Keratinocyte (primary cell): Measurements from ENCODE around the gene SSR3. TPM values are rescaled to one million over a fixed set of nuclear protein-coding genes. Genes with fewer than 3 reads are reported as not detected.

Experiments
- DNase-seq: peaks from one replicate; pipeline ENCODE4 v3.0.0-alpha.2; 2011; ENCODE audit warnings: low read depth, missing footprints, low spot score
- FAIRE-seq: peaks from 2 replicates; lab custom pipeline; 2011; peaks lifted over from hg19 to GRCh38; lab: Jason Lieb, UNC
- H2AFZ ChIP-seq: 2 replicates; pipeline ENCODE4 v1.6.0; 2012; ENCODE audit warnings: low read length, control low read depth, inconsistent platforms; ENCODE audit not compliant: control insufficient read depth
- H3K27ac ChIP-seq: 2 replicates; pipeline ENCODE4 v1.5.1; 2011; ENCODE audit warnings: low read length; ENCODE audit not compliant: control insufficient read depth, insufficient read depth
- H3K27me3 ChIP-seq: 3 replicates; pipeline ENCODE4 v1.6.0; 2011; ENCODE audit warnings: low read length; ENCODE audit not compliant: control insufficient read depth, insufficient read depth; ENCODE audit errors: extremely low read depth
- H3K36me3 ChIP-seq, 2 experiments: 2 replicates in 1 of 2; 3 replicates in 1 of 2; pipeline ENCODE4 v1.5.1; 2011; ENCODE audit warnings: low read length in 2 of 2, mild to moderate bottlenecking in 1 of 2; ENCODE audit not compliant: control insufficient read depth in 2 of 2, insufficient read depth in 2 of 2; ENCODE audit errors: extremely low read depth in 1 of 2
- H3K4me1 ChIP-seq: 3 replicates; pipeline ENCODE4 v1.5.1; 2011; ENCODE audit warnings: low read length; ENCODE audit not compliant: control insufficient read depth, insufficient read depth; ENCODE audit errors: extremely low read depth
- H3K4me2 ChIP-seq: 3 replicates; pipeline ENCODE4 v1.6.0; 2011; ENCODE audit warnings: low read depth, low read length; ENCODE audit not compliant: control insufficient read depth, insufficient read depth; ENCODE audit errors: extremely low read depth
- H3K4me3 ChIP-seq, 3 experiments: fragments of 200-600 bp in 1 of 3; sonication (generic) in 1 of 3; 2 replicates in 2 of 3; 3 replicates in 1 of 3; pipeline ENCODE4 v1.5.1; 2011 to 2016; ENCODE audit warnings: low read length in 3 of 3, mild to moderate bottlenecking in 3 of 3, control low read depth in 2 of 3, inconsistent platforms in 1 of 3, low read depth in 1 of 3, mixed read lengths in 1 of 3, mixed run types in 1 of 3, moderate library complexity in 1 of 3; ENCODE audit not compliant: control insufficient read depth in 2 of 3, insufficient read depth in 2 of 3; ENCODE audit errors: extremely low read depth in 1 of 3
- H3K79me2 ChIP-seq: 2 replicates; pipeline ENCODE4 v1.6.0; 2012; ENCODE audit warnings: low read length; ENCODE audit not compliant: control insufficient read depth, insufficient read depth
- H3K9ac ChIP-seq: 3 replicates; pipeline ENCODE4 v1.6.0; 2011; ENCODE audit warnings: low read length; ENCODE audit not compliant: control insufficient read depth, insufficient read depth; ENCODE audit errors: extremely low read depth
- H3K9me1 ChIP-seq: 3 replicates; pipeline ENCODE4 v1.6.0; 2011; ENCODE audit warnings: low read length; ENCODE audit not compliant: control insufficient read depth, insufficient read depth; ENCODE audit errors: extremely low read depth
- H3K9me3 ChIP-seq: 2 replicates; pipeline ENCODE4 v1.5.1; 2012; ENCODE audit warnings: low read depth, low read length; ENCODE audit not compliant: control insufficient read depth
- H4K20me1 ChIP-seq: 3 replicates; pipeline ENCODE4 v1.6.0; 2011; ENCODE audit warnings: low read length; ENCODE audit not compliant: control insufficient read depth, insufficient read depth; ENCODE audit errors: extremely low read depth
- EZH2 ChIP-seq: IDR thresholded peaks from one replicate; pipeline ENCODE4 v1.6.1; 2012; ENCODE audit warnings: inconsistent platforms, mild to moderate bottlenecking, low read length, moderate library complexity
- dilution Hi-C: fragments of 300-500 bp; cut with MboI; formaldehyde crosslinking; loops from one replicate; pipeline ENCODE4 v1.7.0; 2020; ENCODE audit warnings: low sequenced_read_pairs; ENCODE audit not compliant: extremely low pct_ligation_motif_present
- polyA plus RNA-seq, 5 experiments: library from polyadenylated mRNA; depleted of rRNA in 3 of 5; stranded (reverse) in 3 of 5; stranded (forward) in 1 of 5; unstranded in 1 of 5; fragments of >200 nt; gene quantifications; 1 replicate in 1 of 5; 2 replicates in 3 of 5; 3 replicates in 1 of 5; pipeline versions ENCODE4 v1.2.1 to v1.2.3, GENCODE V29; 2011 to 2012; ENCODE audit warnings: missing spikeins in 2 of 5, low read depth in 1 of 5, low replicate concordance in 1 of 5
- TF ChIP-seq, protein P1 (sequence below), 3 experiments: IDR thresholded peaks in 1 of 3; conservative IDR thresholded peaks in 1 of 3; optimal IDR thresholded peaks in 1 of 3; 2 replicates in 2 of 3; 3 replicates in 1 of 3; pipeline versions ENCODE3 to v1.5.1; 2011; ENCODE audit warnings: low read length in 3 of 3, mild to moderate bottlenecking in 3 of 3, moderate library complexity in 2 of 3, control low read depth in 1 of 3, inconsistent platforms in 1 of 3; ENCODE audit not compliant: insufficient read depth in 2 of 3; ENCODE audit errors: extremely low read depth in 1 of 3

Gene SSR3
- polyA plus RNA-seq, 1 donor (not counting 4 experiments of a cell fraction or from before 2014, with no cell fraction given), result 378 TPM

DNA sequence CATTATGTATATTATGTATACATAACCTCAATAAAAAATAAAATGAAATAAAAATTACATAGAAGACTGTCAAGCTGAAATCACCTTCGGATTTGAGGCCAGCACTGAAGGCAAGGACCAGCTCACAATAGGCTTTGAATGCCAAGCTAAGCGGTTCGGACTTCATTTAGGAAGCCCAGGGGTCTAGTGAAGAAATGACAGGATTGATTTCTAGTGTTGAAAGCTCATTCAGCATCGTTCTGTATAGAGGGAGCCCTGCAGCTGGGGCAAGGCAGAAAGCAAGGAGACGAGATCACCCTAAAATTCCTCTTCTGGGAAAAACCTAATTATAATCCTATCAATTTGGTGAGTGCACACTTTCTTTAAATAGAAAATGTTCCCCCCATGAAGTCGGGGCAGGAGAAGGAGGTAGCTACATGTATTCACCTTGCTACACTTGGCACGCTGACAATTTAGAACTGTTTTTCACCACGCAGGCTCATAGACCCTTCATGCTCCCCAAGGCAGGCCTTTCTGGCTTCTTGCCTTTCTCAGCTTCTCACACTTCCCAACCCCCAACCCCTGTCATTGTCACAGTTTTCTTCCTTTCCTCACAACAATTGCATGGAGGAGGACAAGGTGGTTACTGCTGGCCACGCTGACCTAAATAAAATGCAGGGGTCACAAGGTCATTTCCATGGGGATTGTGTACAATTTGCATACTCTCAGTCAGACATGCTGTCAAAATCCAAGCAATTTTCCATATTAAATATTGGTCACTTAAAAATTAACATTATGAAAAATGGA lies 44.4 kb upstream of the SSR3 start:
- H4K20me1 ChIP-seq, result no peaks in the 10 kb centered on the region
- no peak overlapping the region for H3K27ac ChIP-seq
- no peaks in the 10 kb centered on the region for H3K36me3 ChIP-seq
- H3K4me2 ChIP-seq, result no peak overlapping the region
- no peak for TF ChIP-seq EZH2
- TF ChIP-seq, protein P1, sequence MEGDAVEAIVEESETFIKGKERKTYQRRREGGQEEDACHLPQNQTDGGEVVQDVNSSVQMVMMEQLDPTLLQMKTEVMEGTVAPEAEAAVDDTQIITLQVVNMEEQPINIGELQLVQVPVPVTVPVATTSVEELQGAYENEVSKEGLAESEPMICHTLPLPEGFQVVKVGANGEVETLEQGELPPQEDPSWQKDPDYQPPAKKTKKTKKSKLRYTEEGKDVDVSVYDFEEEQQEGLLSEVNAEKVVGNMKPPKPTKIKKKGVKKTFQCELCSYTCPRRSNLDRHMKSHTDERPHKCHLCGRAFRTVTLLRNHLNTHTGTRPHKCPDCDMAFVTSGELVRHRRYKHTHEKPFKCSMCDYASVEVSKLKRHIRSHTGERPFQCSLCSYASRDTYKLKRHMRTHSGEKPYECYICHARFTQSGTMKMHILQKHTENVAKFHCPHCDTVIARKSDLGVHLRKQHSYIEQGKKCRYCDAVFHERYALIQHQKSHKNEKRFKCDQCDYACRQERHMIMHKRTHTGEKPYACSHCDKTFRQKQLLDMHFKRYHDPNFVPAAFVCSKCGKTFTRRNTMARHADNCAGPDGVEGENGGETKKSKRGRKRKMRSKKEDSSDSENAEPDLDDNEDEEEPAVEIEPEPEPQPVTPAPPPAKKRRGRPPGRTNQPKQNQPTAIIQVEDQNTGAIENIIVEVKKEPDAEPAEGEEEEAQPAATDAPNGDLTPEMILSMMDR (optimal IDR thresholded peaks at IDR 0.05 in 1 of 3, IDR thresholded peaks at IDR 0.05 in 1 of 3, conservative IDR thresholded peaks at IDR 0.05 in 1 of 3; ENCODE audit: extremely low read depth in 1 of 3, insufficient read depth in 2 of 3, low read length in 3 of 3), result no peak
- no peak overlapping the region for H3K4me3 ChIP-seq
- DNase-seq (no peak), FAIRE-seq (no peak)
- H3K9me3 ChIP-seq, result no peaks in the 10 kb centered on the region
- no peaks in the 10 kb centered on the region for H3K79me2 ChIP-seq
- dilution Hi-C loops, result no loop called here
- H3K9ac ChIP-seq, result no peak overlapping the region
- H2AFZ ChIP-seq, result no peak overlapping the region
- no peaks in the 10 kb centered on the region for H3K27me3 ChIP-seq
- H3K4me1 ChIP-seq, result peaks cover 5% of the 10 kb centered on the region
- no peaks in the 10 kb centered on the region for H3K9me1 ChIP-seq

DNA sequence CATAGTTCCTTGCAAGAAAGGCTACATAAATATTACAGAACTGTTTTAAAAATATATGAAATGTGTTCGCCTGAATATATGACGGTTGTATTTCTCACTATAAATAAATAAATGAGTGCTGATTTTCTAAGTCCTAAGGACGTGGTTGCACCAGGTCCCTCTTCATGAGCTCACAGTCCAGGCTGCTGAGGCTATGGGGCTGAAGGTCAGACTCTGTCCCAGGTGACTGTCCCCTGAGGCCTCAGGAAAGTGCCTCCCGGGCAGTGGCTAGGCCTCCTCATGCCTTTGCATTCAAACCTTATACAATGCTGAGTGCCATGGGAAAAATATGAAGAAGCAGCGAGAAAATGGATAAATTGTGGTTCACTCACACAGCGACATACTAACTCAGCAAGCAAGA lies 43.5 kb upstream of the SSR3 start:
- Histone ChIP-seq H3K4me3 (no peak overlapping the region), H3K9me3 (no peaks in the 10 kb centered on the region), H3K9me1 (no peaks in the 10 kb centered on the region), H3K4me2 (no peak overlapping the region), H3K79me2 (no peaks in the 10 kb centered on the region), H2AFZ (no peak overlapping the region), H4K20me1 (no peaks in the 10 kb centered on the region), H3K27ac (no peak overlapping the region), H3K9ac (no peak overlapping the region), H3K36me3 (no peaks in the 10 kb centered on the region), H3K27me3 (no peaks in the 10 kb centered on the region), H3K4me1 (peaks cover 5% of the 10 kb centered on the region)
- DNase-seq, result no peak
- TF ChIP-seq, protein P1 (optimal IDR thresholded peaks at IDR 0.05 in 1 of 3, IDR thresholded peaks at IDR 0.05 in 1 of 3, conservative IDR thresholded peaks at IDR 0.05 in 1 of 3; ENCODE audit: extremely low read depth in 1 of 3, insufficient read depth in 2 of 3, low read length in 3 of 3), result no peak
- no peak for FAIRE-seq
- dilution Hi-C loops, result no loop called here
